SH-SY5Y (cell line): Measurements from ENCODE around the gene FRMD4A.
A peak's percentile ranks its signal among the peaks of the same experiment; 100 is the strongest.

Experiments
- GATA2 ChIP-seq: IDR thresholded peaks from 2 replicates; pipeline ENCODE4 v1.6.1; 2011; ENCODE audit warnings: mild to moderate bottlenecking, low read depth, low read length
- GATA3 ChIP-seq: IDR thresholded peaks from 2 replicates; pipeline ENCODE4 v1.6.1; 2011; ENCODE audit warnings: low read depth, mild to moderate bottlenecking, low read length, moderate library complexity

FRMD4A gene

GRCh38 chr10:14330388-14331061 is at the start of gene FRMD4A:
Gene FRMD4A, minus strand, starts transcription at chr10:14330924.
- TF ChIP-seq GATA2 (peak; percentile 62), GATA3 (no peak)

GRCh38 chr10:14379556-14380280 is 49.0 kb upstream of the FRMD4A start:
- TF ChIP-seq GATA2 (no peak), GATA3 (no peak)

GRCh38 chr10:14378387-14378960 is 47.8 kb upstream of the FRMD4A start:
- no peak for TF ChIP-seq GATA3
- no peak for TF ChIP-seq GATA2

- no peak for TF ChIP-seq GATA3
- TF ChIP-seq GATA2, result no peak
Measured at GRCh38 chr10:14377591-14378175, 47.0 kb upstream of the FRMD4A start.

GRCh38 chr10:14374745-14375445 is 44.2 kb upstream of the FRMD4A start:
- TF ChIP-seq GATA3, result no peak
- no peak for TF ChIP-seq GATA2

- TF ChIP-seq GATA2 (no peak), GATA3 (no peak)
Measured at GRCh38 chr10:14372606-14373005, 41.9 kb upstream of the FRMD4A start.

GRCh38 chr10:14371581-14371980 is 40.9 kb upstream of the FRMD4A start:
- TF ChIP-seq GATA3 (no peak), GATA2 (no peak)

GRCh38 chr10:14370894-14371293 is 40.2 kb upstream of the FRMD4A start:
- TF ChIP-seq GATA2 (no peak), GATA3 (no peak)

GRCh38 chr10:14369906-14370305 is 39.2 kb upstream of the FRMD4A start:
- no peak for TF ChIP-seq GATA3
- no peak for TF ChIP-seq GATA2

GRCh38 chr10:14366760-14367159 is 36.0 kb upstream of the FRMD4A start:
- TF ChIP-seq GATA2 (no peak), GATA3 (no peak)

GRCh38 chr10:14365266-14365665 is 34.5 kb upstream of the FRMD4A start:
- no peak for TF ChIP-seq GATA3
- TF ChIP-seq GATA2, result no peak

- no peak for TF ChIP-seq GATA2
- no peak for TF ChIP-seq GATA3
Measured at GRCh38 chr10:14362104-14362503, 31.4 kb upstream of the FRMD4A start.

- TF ChIP-seq GATA2 (no peak), GATA3 (no peak)
Measured at GRCh38 chr10:14360961-14361360, 30.2 kb upstream of the FRMD4A start.

GRCh38 chr10:14360515-14360914 is 29.8 kb upstream of the FRMD4A start:
- TF ChIP-seq GATA3 (no peak), GATA2 (no peak)
